GM18502 (cell line): ENCODE data around the gene ANKRD28.

ENCODE experiments used
- ATAC-seq: cut with Tn5 transposase; IDR thresholded peaks from one replicate; pipeline ENCODE4 v1.9.1; 2021; ENCODE audit warnings: mild to moderate bottlenecking; ENCODE audit not compliant: unreplicated experiment, poor library complexity

The ANKRD28 gene

DNA sequence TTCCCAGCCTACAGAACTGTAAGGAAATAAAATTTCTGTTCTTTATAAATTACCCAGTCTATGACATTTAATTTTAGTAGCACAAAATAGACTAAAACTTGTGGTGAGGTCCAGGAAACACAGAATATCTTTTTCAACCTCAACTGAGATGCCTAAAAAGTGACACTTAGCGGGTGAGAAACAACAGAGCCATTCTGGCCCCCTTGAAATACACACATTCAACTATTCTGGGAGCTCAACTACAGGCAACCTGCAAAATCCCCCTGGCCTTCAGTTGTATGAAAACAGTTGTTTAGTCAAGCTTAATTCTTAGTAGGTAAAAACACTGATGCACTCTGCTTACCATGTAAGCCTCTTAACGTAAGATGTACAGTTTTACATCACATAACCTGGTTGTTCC lies 66.8 kb downstream of the ANKRD28 start:
- ATAC-seq: no peak

DNA sequence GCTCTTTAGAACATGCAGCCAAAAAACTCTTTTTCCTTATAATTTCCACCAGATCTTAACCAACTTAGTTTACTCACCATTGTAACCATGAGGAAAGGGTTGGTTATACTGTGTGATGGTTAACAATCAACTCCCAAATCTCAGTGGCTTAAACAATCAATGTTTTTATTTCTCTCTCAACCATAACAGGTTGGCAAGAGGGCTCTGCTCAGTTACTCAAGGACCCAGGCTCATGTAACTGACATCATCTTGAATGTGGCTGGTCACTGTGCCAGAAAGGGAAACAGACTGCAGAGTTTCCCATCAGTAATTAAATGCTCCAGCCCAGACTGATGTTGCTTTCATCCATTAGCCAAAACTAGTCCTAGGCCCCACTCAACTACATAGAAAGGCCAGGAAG lies 69.0 kb downstream of the ANKRD28 start:
- ATAC-seq: no peak

DNA sequence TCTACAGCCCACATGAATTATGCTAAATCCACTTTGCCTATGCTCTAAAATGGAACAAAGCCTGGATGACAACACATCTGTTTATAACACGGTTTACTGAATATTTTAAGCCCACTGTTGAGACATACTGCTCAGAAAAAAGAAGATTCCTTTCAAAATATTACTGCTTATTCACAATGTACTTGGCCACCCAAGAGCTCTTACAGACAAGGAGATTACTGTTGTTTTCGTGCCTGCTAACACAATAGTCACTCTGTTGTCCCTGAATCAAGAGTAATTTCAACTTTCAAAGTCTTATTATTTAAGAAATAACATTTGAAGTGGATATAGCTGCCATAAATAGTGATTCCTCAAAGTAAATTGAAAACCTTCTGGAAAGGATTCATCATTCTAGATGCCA lies 70.9 kb downstream of the ANKRD28 start:
- ATAC-seq: no peak

DNA sequence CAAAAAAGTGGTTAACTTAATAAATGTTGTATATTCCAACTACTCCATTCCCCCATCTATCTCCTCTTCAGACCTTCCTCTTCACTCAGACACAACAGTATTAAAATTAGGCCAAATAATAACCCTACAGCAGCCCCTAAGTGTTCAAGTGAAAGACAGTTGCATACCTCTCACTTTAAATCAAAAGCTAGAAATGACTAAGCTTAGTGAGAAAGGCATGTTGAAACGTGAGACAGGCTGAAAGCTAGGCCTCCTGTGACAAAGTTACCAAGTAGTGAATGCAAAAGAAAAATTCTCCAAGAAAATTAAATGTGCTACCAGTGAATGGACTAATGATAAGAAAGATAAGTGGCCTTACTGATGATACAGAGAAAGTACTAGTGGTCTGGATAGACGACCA lies 71.7 kb downstream of the ANKRD28 start:
- ATAC-seq: peak; percentile 93

DNA sequence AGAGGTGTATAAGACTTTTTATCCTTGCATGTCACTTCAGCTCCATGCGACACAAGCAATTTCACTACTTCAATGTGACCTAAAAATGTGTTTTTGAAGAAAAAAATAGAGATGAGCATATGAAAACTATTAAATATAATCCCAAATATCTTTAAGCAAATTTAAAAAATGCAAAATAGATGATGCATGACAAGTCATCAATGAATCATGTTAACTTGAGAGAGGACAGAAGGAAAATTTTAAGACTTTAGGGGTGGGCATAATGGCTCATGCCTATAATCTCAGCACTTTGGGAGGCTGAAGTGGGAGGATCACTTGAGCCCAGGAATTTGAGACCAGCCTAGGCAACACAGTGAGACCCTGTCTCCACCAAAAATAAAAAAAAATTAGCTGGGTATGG lies 73.3 kb downstream of the ANKRD28 start:
- no peak for ATAC-seq

DNA sequence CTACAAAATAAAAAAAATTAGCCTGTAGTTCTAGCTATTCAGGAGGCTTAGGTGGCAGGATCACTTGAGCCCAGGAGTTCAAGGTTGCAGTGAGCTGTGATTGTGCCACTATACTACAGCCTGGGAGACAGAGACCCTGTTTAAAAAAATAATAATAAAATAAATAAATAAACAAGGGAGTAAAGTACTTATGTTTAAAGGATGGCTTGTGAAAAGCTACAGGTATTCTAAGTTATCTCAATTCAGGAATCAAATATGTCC lies 74.2 kb downstream of the ANKRD28 start:
- no peak for ATAC-seq

DNA sequence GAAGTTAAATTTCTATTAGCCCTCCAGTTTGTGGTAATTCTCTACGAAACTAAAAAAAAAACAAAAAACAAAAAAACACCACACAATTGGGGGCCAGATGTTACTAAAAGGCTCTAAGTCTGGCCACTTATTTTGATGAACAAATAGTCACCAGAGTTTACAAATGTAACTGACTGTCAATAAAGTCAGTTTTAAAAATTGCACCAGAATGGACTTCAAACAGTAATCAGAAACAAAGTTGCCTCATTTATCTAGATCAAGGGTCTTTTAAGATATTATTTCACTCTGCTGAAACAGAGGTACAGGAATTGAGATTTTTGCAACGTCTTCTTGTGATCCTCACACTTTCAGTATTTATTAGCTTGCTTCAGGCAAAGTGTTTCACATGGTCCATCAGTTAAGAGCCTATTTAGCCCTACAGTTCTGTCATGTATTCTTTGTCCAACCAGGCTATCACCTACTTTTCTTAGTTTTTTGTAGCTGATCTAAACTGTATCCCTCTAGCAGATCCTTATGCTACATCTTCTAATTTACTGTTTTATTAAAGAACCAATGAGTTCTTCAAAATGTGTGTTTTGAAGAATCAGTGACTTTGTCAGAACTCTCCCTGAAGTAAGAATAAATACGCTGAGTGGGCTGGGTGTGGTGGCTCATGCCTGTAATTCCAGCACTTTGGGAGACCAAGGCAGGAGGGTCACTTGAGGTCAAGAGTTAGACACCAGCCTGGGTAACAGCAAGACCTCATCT lies 74.7 kb downstream of the ANKRD28 start:
- ATAC-seq: no peak

DNA sequence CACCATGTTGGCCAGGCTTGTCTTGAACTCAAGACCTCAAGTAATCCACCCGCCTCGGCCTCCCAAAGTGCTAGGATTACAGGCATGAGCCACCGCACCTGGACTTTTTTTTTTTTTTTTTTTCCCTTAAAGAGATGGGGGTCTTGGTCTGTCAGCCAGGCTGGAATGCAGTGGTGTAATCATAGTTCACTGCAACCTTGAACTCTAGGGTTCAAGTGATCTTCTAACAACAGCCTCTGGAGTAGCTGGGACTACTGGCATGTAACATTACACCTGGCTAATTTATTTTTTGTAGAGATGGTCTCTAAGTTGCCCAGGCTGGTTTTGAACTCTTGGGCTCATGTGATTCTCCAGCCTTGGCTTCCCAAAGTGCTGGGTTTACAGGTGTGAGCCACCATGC lies 81.6 kb downstream of the ANKRD28 start:
- ATAC-seq: no peak

DNA sequence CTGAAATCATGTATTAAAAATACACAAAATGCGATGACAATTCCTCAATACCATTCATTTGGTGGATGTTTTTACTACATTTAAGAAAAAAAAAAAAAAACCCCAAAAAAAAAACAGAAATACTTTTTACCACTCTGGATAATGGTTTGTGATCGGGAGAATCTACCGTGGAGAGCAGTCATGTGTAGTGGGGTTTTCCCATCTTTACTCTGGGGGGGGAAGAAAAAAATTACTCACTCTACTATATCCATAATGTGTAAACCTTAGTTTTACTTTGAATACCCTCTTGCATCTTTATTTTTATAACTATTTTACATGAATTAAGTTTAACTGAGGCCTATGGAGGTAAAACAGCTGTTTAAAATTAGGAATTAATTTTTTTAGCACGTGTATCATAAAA lies 83.3 kb downstream of the ANKRD28 start:
- ATAC-seq: no peak

DNA sequence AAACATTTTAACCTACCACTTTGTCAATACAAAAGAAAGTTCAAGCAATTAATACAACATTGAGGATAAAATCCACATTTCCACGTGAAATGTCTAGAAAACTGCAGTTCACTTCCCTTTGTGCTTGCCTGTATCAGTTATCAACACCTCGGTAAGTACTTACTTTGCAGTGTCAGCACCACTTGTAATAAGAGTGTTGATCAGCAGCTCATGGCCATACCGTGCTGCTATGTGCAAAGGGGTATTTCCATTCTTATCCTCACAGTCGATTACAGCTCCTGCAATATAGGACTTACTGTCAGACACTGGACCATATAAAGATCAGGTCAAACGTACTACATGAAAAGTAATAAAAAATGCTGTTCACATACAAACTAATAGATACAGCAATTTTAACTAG lies 84.4 kb downstream of the ANKRD28 start:
- no peak for ATAC-seq

DNA sequence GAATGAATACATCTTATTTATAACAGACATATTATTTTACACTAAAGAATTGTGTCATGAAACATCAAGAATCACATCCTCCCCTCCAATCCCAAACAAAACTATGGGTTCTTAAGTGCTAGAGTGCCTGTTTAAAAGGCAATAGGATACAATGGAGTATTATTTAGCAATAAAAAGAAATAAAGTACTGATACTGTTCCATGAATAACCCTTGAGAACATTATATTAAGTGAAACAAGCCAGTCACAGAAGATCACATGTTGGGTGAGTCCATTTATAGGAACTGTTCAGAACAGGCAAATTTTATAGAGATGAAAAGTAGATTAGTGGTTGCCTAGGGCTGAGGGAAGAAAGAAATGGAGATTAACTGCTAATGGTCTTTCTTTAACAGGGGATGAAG lies 86.5 kb downstream of the ANKRD28 start:
- no peak for ATAC-seq

DNA sequence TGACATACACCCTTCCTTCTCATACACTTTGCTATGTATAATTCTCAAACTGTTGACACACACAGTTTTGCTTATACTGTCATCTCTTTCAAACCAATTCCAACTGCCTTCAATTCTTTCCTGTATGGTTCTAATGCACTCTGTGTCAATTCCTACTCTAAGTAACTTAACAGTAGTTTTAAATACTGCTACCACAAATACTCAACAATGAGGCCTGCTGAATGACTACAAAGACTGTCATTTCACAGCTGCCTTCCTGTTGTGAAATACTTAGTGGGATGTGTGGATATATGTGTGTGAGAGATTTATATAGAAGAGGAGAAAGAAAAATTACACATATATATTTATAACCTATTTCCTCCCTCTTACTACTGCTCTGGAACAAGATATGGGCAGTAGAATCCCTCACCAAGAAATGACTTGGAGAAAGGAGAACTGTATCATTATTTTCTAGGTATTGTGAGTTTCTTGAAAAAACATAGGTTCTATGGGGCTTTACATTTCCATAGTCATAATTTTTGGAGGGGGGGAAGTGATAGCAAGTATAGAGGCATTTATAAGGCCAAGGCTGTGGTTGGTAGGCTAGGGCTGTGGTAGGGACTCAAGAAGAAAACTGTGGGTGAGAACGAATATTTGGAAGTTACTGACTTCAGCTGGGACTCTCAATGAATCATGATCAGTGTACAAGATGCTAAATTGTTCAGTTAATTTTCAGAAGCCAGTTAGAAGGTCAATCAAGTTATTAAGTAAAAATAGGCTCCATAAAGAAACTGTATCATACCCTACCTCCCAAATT lies 88.7 kb downstream of the ANKRD28 start:
- ATAC-seq: no peak

DNA sequence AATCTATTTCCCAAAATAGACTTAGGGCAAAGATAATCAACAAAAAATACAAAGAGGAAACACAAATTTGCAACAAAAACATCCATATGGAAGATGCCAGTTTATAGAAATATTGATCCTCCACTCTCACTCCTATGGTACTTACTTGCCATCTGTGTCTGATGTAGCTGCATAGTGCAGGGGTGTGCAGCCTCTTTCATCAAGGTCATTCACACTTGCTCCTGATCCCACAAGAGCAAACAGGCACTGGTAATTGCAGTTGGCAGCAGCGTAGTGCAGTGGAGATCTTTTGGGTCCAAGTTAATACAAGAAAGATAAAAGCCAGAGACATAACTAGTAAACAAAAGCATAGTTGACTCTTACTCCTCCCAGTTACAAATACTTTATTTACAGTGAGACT lies 90.0 kb downstream of the ANKRD28 start:
- no peak for ATAC-seq

DNA sequence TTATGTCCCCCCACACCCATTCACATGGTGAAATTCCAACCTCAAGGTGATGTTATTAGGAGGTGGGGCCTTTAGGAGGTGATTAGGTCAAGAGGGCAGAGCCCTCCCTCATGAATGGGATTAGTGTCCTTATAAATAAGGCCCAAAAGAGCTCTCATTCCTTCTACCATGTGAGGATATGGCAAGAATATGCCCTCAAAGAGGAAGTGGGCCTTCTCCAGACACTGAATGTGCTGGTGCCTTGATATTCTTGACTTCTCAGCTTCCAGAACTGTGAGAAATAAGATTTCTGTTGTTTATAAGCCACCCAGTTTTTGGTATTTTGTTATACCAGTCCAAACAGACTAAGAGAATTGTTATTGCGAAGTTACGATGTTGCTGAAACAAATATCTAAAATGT lies 94.4 kb downstream of the ANKRD28 start:
- no peak for ATAC-seq

DNA sequence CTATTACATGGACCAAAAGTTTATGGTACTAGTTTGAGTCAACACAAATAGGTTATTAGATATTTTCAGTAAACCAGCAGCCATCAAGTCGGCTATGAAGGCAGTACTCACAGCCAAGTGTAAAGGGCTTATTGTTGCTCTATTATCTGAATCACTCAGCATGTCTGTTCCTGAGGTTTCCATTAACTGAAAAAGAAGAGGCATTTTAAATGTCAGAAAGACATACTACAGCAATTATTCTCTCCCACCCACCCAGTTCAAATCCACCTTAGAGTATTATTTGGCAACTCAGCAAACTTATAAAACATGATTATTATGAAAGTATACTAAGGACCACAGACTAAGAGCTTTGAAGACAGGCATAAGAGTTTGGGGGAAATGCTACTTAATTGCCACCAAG lies 103.2 kb downstream of the ANKRD28 start:
- no peak for ATAC-seq

DNA sequence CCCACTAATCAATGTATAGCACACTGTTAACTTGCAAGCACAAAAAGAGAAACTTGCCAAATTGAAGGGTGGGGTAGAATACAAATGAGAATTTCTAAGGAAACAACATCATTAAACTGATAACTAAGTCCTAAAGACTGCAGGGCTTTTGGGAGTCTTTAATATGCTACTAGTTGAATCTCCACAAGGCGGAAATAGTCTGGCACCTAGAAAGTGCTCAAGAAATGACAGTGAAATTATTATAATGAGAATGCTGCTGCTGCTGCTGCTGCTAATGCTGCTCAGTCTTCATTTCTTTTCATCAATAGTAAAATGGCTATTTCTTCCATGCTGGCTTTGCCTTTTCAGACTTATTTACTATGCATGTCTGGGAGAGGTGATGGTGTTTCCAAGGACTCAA lies 104.4 kb downstream of the ANKRD28 start:
- ATAC-seq: no peak

DNA sequence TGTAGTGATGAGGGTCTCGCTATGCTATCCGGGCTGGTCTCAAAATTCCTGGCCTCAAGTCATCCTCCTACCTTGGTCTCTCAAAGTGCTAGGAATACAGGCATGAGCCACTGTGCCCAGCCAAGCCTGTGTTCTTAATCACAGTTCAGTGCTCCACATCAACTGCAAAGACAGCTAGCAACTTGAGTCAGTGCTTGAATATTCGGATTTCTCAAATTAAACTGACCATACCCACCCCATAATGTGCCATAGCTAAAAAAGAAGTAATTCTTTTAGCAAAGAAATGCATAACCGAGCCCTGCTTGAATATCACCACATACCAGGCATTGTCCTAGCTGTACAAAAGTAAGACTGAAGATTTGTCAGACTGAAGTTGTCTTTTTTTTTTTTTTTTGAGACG lies 107.0 kb downstream of the ANKRD28 start:
- ATAC-seq: no peak

DNA sequence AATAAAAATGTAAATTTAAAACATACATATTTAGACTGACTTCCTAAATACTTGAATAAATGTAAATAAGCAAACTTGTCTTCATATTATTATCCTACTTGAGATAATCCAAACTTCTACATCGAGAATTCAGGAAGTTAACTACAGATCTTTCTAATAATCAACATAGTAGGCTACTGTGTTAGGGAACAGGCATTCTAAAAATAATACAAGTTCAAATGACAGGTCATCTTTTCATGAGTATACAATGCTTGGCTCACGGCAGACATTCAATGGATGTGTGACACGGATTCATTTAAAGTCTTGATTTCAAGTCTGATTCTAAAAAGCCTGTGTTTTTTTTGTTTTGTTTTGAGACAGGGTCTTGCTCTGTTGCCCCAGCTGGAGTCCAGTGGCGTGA lies 107.5 kb downstream of the ANKRD28 start:
- no peak for ATAC-seq

DNA sequence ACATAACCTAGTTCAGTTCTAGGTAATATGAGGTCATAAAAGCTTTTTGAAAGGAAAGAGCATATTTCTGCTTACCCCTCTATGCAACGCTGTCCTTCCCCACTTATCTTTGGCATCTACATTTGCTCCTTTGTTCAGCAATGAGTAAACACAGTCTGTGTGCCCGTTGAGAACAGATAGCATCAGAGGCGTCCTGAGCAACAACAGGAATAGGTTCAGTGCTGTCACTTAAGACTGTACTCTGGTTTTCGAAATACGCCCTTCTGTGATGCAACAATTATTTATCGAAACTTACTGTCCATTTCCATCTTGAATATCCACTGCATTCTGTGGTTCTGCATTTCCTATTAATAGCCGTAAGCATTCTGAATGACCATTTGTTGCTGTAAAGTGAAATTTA lies 111.9 kb downstream of the ANKRD28 start:
- ATAC-seq: no peak

DNA sequence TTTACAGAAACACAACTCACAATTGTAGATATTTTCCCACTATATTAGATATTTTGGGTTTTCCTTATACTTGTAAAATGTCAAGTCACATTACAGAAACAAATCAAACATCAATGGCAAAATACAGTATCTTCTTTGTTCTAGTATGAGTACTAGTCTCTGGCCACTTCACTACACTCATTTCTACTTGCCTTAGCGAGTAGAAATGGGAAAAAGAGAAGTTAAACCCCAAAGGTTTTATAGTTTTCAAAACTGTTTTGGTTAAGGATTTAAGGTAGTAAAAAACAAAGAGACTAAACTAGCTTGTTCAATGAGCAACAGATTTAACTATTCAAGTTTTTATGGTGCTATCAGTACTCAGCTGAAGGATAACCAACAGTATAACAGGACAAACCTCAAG lies 114.5 kb downstream of the ANKRD28 start:
- no peak for ATAC-seq

DNA sequence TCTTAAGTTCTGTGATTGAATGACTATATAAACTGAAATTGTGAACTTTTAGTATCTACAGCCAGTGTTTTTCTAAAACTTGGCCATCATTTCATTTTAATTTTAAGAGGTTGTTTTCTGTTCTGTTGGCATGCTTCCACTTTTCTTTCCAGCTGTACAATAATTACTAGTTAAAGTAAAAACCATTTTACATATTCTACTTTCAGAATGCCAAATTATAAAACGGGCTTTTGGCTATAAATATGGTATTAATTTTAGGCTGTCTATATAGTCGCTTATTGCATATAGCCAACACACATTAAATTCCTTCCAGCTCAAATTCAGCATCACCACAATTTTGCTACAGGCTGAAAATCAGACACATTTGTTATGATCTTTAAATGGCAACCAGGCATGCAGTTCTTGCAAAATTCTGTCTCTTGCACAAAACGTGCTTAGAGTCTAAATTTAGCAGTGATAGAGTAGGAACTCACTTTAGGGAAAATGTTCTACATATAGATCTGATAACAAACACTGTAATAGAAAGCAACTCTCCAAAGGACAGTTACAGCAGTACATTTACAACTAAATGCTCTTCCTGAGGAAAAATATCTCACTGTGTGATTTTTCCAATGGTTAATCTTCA lies 115.1 kb downstream of the ANKRD28 start:
- ATAC-seq: no peak

DNA sequence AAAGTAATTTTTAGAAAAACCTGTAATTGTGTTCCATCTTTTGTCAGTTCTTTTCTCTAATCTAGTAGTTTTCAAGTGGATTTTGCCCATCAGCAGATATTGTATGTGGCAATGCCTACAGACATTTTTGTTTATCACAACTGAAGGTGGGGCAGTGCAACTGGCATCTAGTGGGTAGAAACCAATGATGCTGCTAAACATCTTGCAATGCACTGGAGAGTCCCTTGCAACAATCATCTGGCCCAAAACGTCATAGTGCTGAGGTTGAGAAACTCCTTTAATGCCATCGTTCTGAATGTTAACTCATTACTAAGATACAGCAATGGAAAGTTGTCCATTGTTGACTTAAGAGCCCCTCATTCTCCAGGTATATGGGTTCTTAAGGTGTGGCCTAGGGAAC lies 116.1 kb downstream of the ANKRD28 start:
- ATAC-seq: no peak
